ENCODE measurements around the gene ESCO1. TPM values are rescaled to one million over a fixed set of nuclear protein-coding genes. Genes with fewer than 3 reads are reported as not detected.
"Not testable (repeated sequence)": the region's sequence is repeated elsewhere in the genome, so short reads cannot be mapped to it uniquely, and the experiment has no call there.

The ESCO1 gene
- total RNA-seq, 1 experiment from 2014 or later, result 21.8 TPM

- H3K4me1 Mint-ChIP-seq (ENCODE audit: low read depth, unreplicated experiment), result peaks cover 2% of the 10 kb centered on the region
- no TSS peak for BruUV-seq (replicated peaks)
- no peaks in the 10 kb centered on the region for H3K9me3 Mint-ChIP-seq (ENCODE audit: low read depth, unreplicated experiment)
- intact Hi-C loops (cut with micrococcal nuclease; ENCODE audit: unreplicated experiment), result no loop called here
- peaks cover 17% of the 10 kb centered on the region for H3K36me3 Mint-ChIP-seq (ENCODE audit: insufficient read depth, unreplicated experiment)
- no peak overlapping the region for H3K4me3 Mint-ChIP-seq (ENCODE audit: low read depth, unreplicated experiment)
- DNase-seq, result no peak
- no peaks in the 10 kb centered on the region for H3K27me3 Mint-ChIP-seq (ENCODE audit: unreplicated experiment)
- H3K27ac Mint-ChIP-seq (ENCODE audit: unreplicated experiment), result no peak overlapping the region
- TF ChIP-seq CTCF (IDR thresholded peaks at IDR 0.05; ENCODE audit: unreplicated experiment), result no peak
- CTCF ChIA-PET, result no interaction called here
Observed at GRCh38 chr18:21593540-21594257, 6.8 kb downstream of the ESCO1 start.

GRCh38 chr18:21592361-21592760 lies 8.1 kb downstream of the ESCO1 start:
- intact Hi-C loops (cut with micrococcal nuclease; ENCODE audit: unreplicated experiment); H3K27me3 Mint-ChIP-seq (ENCODE audit: unreplicated experiment); H3K27ac Mint-ChIP-seq (ENCODE audit: unreplicated experiment); BruUV-seq (replicated peaks); H3K9me3 Mint-ChIP-seq (ENCODE audit: low read depth, unreplicated experiment); DNase-seq; CTCF ChIA-PET; H3K4me1 Mint-ChIP-seq (ENCODE audit: low read depth, unreplicated experiment); H3K4me3 Mint-ChIP-seq (ENCODE audit: low read depth, unreplicated experiment): not testable (repeated sequence)
- peaks cover 12% of the 10 kb centered on the region for H3K36me3 Mint-ChIP-seq (ENCODE audit: insufficient read depth, unreplicated experiment)

GRCh38 chr18:21584391-21584790 lies 16.1 kb downstream of the ESCO1 start:
- Mint-ChIP-seq H3K27ac (ENCODE audit: unreplicated experiment) (no peak overlapping the region), H3K27me3 (ENCODE audit: unreplicated experiment) (no peaks in the 10 kb centered on the region), H3K4me1 (ENCODE audit: low read depth, unreplicated experiment) (peaks cover 6% of the 10 kb centered on the region), H3K9me3 (ENCODE audit: low read depth, unreplicated experiment) (no peaks in the 10 kb centered on the region), H3K36me3 (ENCODE audit: insufficient read depth, unreplicated experiment) (no peaks in the 10 kb centered on the region), H3K4me3 (ENCODE audit: low read depth, unreplicated experiment) (no peak overlapping the region)
- DNase-seq, result no peak
- BruUV-seq (replicated peaks), result no TSS peak
- intact Hi-C loops (cut with micrococcal nuclease; ENCODE audit: unreplicated experiment), result no loop called here
- TF ChIP-seq CTCF (IDR thresholded peaks at IDR 0.05; ENCODE audit: unreplicated experiment), result no peak
- CTCF ChIA-PET, result no interaction called here

- H3K4me3 Mint-ChIP-seq (ENCODE audit: low read depth, unreplicated experiment), result no peak overlapping the region
- H3K27ac Mint-ChIP-seq (ENCODE audit: unreplicated experiment), result no peak overlapping the region
- intact Hi-C loops (cut with micrococcal nuclease; ENCODE audit: unreplicated experiment), result no loop called here
- DNase-seq, result no peak
- TF ChIP-seq CTCF (IDR thresholded peaks at IDR 0.05; ENCODE audit: unreplicated experiment), result no peak
- H3K27me3 Mint-ChIP-seq (ENCODE audit: unreplicated experiment), result no peaks in the 10 kb centered on the region
- H3K9me3 Mint-ChIP-seq (ENCODE audit: low read depth, unreplicated experiment), result no peaks in the 10 kb centered on the region
- peaks cover 73% of the 10 kb centered on the region for H3K36me3 Mint-ChIP-seq (ENCODE audit: insufficient read depth, unreplicated experiment)
- CTCF ChIA-PET, result no interaction called here
- H3K4me1 Mint-ChIP-seq (ENCODE audit: low read depth, unreplicated experiment), result no peaks in the 10 kb centered on the region
- no TSS peak for BruUV-seq (replicated peaks)
Observed at GRCh38 chr18:21575656-21576055, 24.8 kb downstream of the ESCO1 start.

GRCh38 chr18:21571772-21572171 lies 28.7 kb downstream of the ESCO1 start:
- no peak for TF ChIP-seq CTCF (IDR thresholded peaks at IDR 0.05; ENCODE audit: unreplicated experiment)
- Mint-ChIP-seq H3K4me1 (ENCODE audit: low read depth, unreplicated experiment) (no peaks in the 10 kb centered on the region), H3K36me3 (ENCODE audit: insufficient read depth, unreplicated experiment) (peaks cover 66% of the 10 kb centered on the region), H3K4me3 (ENCODE audit: low read depth, unreplicated experiment) (no peak overlapping the region), H3K9me3 (ENCODE audit: low read depth, unreplicated experiment) (no peaks in the 10 kb centered on the region), H3K27ac (ENCODE audit: unreplicated experiment) (no peak overlapping the region), H3K27me3 (ENCODE audit: unreplicated experiment) (no peaks in the 10 kb centered on the region)
- BruUV-seq (replicated peaks), result no TSS peak
- no peak for DNase-seq
- CTCF ChIA-PET, result no interaction called here
- intact Hi-C loops (cut with micrococcal nuclease; ENCODE audit: unreplicated experiment), result no loop called here

Data from Calu3 (cell line).